MM.1S (cell line): Measurements from ENCODE around the gene ETNPPL.

Source experiments
- EZH2 ChIP-seq: fragments of 300-600 bp; sonication (generic); optimal IDR thresholded peaks from 2 replicates; pipeline ENCODE3; 2017; ENCODE audit warnings: low read depth, mild to moderate bottlenecking, antibody characterized with exemption, low read length, mixed read lengths
- EZH2phosphoT487 ChIP-seq: fragments of 300-600 bp; sonication (generic); IDR thresholded peaks from 2 replicates; pipeline ENCODE4 v1.6.1; 2018; ENCODE audit warnings: antibody characterized with exemption, low read length
- TF ChIP-seq, protein P1 (sequence below): fragments of 300-600 bp; sonication (generic); IDR thresholded peaks from 2 replicates; pipeline ENCODE4 v1.5.1; 2016; ENCODE audit warnings: antibody characterized with exemption, low read length, mixed read lengths

DNA sequence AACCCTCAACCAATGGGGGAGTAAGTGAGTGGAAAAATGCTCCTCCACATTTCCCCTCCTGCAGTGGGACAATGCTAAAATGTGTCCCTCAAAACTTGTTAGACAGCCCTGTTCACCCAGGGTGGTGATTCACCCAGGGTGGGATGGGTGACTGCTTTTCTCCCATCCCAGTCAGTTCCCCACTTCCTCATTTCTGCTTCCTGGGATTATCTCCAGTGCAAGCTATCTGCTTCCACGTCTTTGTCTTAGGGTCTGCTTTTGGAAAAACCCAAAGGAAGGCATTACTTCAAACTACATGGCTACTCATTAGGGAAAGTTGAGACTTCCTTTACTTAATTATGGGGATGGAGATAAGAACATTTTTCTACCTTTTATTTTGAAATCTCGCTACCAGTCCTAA lies 45.5 kb downstream of the ETNPPL start:
- TF ChIP-seq, protein P1, sequence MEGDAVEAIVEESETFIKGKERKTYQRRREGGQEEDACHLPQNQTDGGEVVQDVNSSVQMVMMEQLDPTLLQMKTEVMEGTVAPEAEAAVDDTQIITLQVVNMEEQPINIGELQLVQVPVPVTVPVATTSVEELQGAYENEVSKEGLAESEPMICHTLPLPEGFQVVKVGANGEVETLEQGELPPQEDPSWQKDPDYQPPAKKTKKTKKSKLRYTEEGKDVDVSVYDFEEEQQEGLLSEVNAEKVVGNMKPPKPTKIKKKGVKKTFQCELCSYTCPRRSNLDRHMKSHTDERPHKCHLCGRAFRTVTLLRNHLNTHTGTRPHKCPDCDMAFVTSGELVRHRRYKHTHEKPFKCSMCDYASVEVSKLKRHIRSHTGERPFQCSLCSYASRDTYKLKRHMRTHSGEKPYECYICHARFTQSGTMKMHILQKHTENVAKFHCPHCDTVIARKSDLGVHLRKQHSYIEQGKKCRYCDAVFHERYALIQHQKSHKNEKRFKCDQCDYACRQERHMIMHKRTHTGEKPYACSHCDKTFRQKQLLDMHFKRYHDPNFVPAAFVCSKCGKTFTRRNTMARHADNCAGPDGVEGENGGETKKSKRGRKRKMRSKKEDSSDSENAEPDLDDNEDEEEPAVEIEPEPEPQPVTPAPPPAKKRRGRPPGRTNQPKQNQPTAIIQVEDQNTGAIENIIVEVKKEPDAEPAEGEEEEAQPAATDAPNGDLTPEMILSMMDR: no peak
- TF ChIP-seq EZH2: no peak
- TF ChIP-seq EZH2phosphoT487: no peak
